Mesothelial cell of epicardium (in vitro differentiated cells): ENCODE results near the gene QRICH2. TPM values are rescaled to one million over a fixed set of nuclear protein-coding genes. Genes with fewer than 3 reads are reported as not detected.

ENCODE experiments used
- DNase-seq, 2 experiments: peaks; one replicate each; pipeline ENCODE4 v3.0.0; 2021; ENCODE audit warnings: low spot score in 2 of 2; ENCODE audit not compliant: unreplicated experiment in 2 of 2
- H3K27ac Mint-ChIP-seq: 2 replicates; pipeline ENCODE4 v1.8.0; 2021; ENCODE audit warnings: mixed read lengths
- H3K27me3 Mint-ChIP-seq: 2 replicates; pipeline ENCODE4 v1.8.0; 2021; ENCODE audit warnings: low read depth, mixed read lengths
- H3K36me3 Mint-ChIP-seq: 2 replicates; pipeline ENCODE4 v1.8.0; 2021; ENCODE audit warnings: mixed read lengths
- H3K4me1 Mint-ChIP-seq: 2 replicates; pipeline ENCODE4 v1.8.0; 2021; ENCODE audit warnings: mixed read lengths
- H3K4me3 Mint-ChIP-seq: 2 replicates; pipeline ENCODE4 v1.8.0; 2021; ENCODE audit warnings: mild to moderate bottlenecking, moderate library complexity, mixed read lengths
- H3K9me3 Mint-ChIP-seq: 2 replicates; pipeline ENCODE4 v1.8.0; 2021; ENCODE audit warnings: mixed read lengths
- CTCF ChIP-seq: fragments of 200-600 bp; sonication (generic); IDR thresholded peaks from one replicate; pipeline ENCODE4 v1.5.0; 2021; ENCODE audit warnings: antibody characterized with exemption; ENCODE audit not compliant: unreplicated experiment
- total RNA-seq: library from RNA; stranded (reverse); gene quantifications from 3 replicates; pipeline ENCODE4 v1.2.1, GENCODE V29; 2021

Gene QRICH2
- total RNA-seq, 1 donor from 2014 or later: 7.2 TPM

- TF ChIP-seq CTCF: no peak
- Mint-ChIP-seq H3K27ac (no peak overlapping the region), H3K27me3 (no peaks in the 10 kb centered on the region), H3K4me1 (peaks cover 4% of the 10 kb centered on the region), H3K4me3 (no peak overlapping the region), H3K36me3 (peaks cover 33% of the 10 kb centered on the region), H3K9me3 (no peaks in the 10 kb centered on the region)
- no peak for DNase-seq
These were observed 18.2 kb upstream of the QRICH2 start for GRCh38 chr17:76326306-76326705.

- no peak overlapping the region for H3K4me3 Mint-ChIP-seq
- peaks cover 26% of the 10 kb centered on the region for H3K36me3 Mint-ChIP-seq
- no peak overlapping the region for H3K27ac Mint-ChIP-seq
- DNase-seq: no peak
- no peaks in the 10 kb centered on the region for H3K9me3 Mint-ChIP-seq
- H3K27me3 Mint-ChIP-seq: no peaks in the 10 kb centered on the region
- TF ChIP-seq CTCF: no peak
- H3K4me1 Mint-ChIP-seq: peaks cover 6% of the 10 kb centered on the region
These were observed 10.5 kb upstream of the QRICH2 start for GRCh38 chr17:76318586-76318985.

GRCh38 chr17:76317535-76317934 lies 9.5 kb upstream of the QRICH2 start:
- no peak for TF ChIP-seq CTCF
- no peak overlapping the region for H3K4me3 Mint-ChIP-seq
- no peaks in the 10 kb centered on the region for H3K27me3 Mint-ChIP-seq
- H3K36me3 Mint-ChIP-seq: peaks cover 30% of the 10 kb centered on the region
- no peaks in the 10 kb centered on the region for H3K9me3 Mint-ChIP-seq
- no peak for DNase-seq
- no peak overlapping the region for H3K27ac Mint-ChIP-seq
- H3K4me1 Mint-ChIP-seq: peaks cover 6% of the 10 kb centered on the region

- Mint-ChIP-seq H3K4me3 (no peak overlapping the region), H3K27ac (peak overlapping the region; percentile 80), H3K9me3 (no peaks in the 10 kb centered on the region), H3K27me3 (no peaks in the 10 kb centered on the region), H3K36me3 (peaks cover 30% of the 10 kb centered on the region), H3K4me1 (peaks cover 6% of the 10 kb centered on the region)
- DNase-seq: no peak
- TF ChIP-seq CTCF: no peak
These were observed 6.5 kb upstream of the QRICH2 start for GRCh38 chr17:76314392-76315227.

GRCh38 chr17:76312735-76313134 lies 4.7 kb upstream of the QRICH2 start:
- Mint-ChIP-seq H3K36me3 (peaks cover 35% of the 10 kb centered on the region), H3K4me3 (no peak overlapping the region), H3K27ac (no peak overlapping the region), H3K9me3 (no peaks in the 10 kb centered on the region), H3K4me1 (peaks cover 6% of the 10 kb centered on the region), H3K27me3 (no peaks in the 10 kb centered on the region)
- no peak for DNase-seq
- no peak for TF ChIP-seq CTCF
